Activated CD4-positive, alpha-beta T cell treated with anti-CD3 and anti-CD28 coated beads, Interleukin-10, Interleukin-2, amounts not matched to agents 100 ng/mL and 50 ng/mL, durations not matched to agents 16 hours and 8 hours (primary cell): ENCODE data around the gene ASPSCR1.
A peak's percentile ranks its signal among the peaks of the same experiment; 100 is the strongest.

ENCODE experiments used
- DNase-seq: peaks from one replicate; pipeline ENCODE4 v3.0.0-alpha.2; 2020

The ASPSCR1 gene

DNA sequence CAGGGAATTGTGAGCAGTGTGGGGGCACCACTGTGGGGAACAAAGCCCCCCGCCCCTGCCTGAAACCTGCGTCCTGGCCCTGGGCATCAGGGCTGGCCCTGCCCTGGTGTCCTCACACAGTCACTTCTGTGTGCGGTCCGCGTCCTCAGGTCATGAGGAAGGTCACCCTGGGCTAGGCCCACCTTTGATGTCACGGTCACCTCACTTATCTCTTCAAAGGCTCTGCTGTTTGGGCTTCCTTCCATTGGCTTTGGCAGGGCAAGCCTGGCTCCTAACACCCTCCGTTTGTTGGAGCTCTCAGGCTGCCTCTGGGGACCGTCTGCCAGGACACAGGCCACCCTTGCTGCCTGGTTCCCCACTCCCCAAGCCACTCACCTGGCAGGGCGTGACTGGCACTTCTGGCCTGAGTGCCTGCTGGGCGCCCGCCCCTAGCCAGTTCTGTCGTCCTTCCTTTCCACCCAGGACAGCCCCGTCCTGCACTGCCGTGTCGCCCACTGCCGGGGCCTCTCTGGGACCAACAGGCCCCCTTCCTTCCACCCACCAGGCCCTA lies 36.4 kb downstream of the ASPSCR1 start:
- no peak for DNase-seq

DNA sequence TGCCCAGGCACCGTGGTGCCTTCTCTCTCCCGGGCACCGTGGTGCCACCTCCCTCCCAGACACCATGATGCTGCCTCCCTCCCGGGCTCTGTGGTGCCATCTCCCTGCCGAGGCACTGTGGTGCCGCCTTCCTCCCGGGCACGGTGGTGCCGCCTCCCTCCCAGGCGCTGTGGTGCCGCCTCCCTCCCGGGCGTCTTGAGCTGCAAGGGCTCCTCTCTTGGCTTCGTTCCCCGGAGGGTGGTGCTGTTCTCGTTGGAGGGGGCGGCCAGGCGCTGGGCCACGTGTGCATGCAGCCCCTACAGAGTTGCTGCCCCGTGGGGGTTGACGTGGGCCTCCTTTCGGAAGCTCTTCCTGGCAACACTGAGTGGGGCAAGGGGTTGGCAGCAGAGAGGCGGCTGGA lies 37.0 kb downstream of the ASPSCR1 start:
- DNase-seq: no peak

DNA sequence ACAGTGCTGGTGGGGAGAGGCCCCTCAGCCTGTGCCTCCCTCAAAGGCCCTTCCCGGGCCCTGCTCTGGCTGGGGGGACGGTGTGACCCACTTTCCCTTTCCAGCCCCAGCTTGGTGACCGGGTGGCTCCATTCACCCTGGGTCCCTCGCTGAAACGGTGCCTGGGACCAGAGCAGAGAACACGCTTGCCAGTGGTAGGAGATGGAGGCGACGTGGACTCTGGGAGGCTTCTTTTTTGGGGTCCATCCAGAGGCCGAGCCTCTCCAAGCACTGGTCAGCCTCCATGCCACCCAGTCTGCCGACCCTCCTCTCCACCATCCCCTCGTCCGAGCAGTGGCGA lies 37.5 kb downstream of the ASPSCR1 start:
- DNase-seq: no peak

DNA sequence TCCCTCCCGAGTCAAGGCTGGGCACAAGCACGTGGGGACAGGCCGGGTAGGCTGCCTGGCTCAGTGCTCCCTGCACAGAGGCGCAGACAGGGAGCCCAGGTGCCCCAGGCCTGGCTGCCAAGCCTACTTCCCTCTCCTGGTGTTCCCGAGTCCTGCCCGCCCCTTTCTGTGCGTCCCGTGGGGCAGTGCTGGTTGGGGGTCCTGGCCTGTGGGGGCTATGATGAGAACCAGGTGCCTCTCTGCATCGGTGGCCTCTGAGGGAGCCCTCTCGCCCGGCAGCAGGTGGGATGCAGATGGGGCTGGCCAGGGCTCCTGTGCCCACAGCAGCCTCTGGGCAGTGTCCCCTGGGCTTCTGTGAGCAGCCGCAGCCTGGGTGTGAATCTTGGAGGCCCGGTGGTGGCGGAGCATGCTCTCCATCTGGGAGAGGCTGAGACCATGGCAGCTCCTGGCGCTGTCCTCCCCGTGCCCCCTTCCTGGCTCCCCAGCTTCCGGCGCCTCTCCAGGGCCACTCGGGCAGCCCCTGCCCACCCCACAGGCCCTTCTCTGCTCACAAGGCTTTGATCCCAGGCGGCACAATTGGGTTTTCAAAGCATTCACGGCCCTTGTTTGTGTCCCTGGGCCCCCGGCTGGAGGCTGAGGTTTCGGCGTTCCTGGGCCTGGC lies 38.0 kb downstream of the ASPSCR1 start:
- no peak for DNase-seq

DNA sequence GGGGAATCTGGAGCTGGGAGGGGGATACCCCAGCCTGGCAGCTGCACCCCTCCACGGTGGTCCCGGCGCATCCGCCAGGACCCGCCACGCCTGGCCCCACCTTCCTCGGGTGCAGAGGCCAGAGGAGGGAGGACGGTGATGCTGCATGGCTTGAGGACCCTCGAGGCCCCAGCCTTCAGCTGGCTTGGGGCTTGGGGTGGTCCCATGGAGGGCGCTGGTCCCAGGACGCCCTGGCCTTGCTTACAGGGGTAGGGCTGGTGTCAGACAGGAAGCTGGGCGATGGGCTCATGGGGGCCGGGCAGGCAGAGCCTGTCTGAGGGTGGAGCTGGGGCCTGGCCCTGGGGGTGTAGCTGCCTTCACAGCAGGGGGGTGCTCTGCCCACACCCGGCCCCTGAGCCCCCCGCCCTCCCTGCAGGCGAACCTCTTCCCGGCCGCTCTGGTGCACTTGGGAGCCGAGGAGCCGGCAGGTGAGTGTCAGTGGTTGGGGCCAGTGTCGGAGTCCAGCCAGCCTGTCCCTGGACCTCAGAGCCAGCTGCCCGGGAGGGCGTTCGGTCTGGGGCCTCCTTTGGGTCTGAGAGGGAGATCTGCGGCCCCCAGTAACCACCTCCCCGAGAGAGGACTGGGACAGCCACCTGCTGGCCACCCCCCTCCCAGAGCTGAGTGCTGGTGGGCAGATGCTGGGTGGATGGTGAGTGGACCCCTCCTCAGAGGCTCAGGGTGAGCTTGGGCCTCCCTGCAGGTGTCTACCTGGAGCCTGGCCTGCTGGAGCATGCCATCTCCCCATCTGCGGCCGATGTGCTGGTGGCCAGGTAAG lies 38.8 kb downstream of the ASPSCR1 start:
- DNase-seq: no peak

DNA sequence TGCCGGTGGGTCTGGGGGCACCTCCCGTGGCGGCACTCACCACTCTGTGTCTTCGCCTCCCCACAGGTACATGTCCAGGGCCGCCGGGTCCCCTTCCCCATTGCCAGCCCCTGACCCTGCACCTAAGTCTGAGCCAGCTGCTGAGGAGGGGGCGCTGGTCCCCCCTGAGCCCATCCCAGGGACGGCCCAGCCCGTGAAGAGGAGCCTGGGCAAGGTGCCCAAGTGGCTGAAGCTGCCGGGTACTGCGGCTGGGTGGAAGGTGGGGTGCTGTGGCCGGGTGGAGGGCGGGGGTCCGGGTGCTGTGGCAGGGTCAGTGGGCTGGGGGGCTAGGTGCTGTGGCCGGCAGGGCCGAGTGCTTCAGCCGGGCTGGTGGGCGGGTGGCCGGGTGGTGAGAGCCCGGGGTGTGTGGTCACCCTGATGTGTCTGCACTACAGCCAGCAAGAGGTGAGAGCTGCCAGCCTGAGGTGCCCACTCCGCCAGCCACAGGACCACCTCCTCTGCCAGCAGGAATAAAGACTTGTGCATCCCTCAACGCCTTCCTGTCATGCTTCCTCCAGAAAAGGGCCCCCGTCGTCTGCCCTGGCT lies 39.5 kb downstream of the ASPSCR1 start:
- DNase-seq: no peak

DNA sequence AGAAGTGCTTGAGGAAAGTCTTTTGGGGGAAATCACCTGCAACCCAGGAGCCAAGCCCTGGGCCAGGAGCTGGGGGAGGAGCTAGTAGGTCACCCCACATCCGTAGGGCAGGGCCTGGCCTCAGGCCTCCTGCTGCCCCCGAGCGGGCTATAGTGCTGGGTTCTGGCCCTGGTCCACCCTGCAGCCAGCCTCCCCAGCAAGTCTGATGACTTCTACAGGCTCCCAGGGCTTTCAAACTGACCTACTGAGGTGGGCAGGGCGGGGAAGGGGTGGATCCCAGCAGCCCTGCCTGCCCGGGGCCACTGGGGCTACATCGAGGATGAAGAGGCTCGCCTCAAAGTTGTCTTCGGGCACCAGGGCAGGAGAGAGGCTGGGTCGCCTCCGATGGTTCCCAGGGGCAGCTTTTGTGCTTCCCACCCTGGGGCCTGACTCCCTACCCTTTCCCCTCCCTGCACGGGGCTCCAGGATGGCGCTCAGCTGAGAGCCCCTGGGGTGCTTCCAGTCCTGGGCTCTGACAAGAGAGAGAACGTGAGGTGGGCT lies 40.3 kb downstream of the ASPSCR1 start:
- DNase-seq: no peak

DNA sequence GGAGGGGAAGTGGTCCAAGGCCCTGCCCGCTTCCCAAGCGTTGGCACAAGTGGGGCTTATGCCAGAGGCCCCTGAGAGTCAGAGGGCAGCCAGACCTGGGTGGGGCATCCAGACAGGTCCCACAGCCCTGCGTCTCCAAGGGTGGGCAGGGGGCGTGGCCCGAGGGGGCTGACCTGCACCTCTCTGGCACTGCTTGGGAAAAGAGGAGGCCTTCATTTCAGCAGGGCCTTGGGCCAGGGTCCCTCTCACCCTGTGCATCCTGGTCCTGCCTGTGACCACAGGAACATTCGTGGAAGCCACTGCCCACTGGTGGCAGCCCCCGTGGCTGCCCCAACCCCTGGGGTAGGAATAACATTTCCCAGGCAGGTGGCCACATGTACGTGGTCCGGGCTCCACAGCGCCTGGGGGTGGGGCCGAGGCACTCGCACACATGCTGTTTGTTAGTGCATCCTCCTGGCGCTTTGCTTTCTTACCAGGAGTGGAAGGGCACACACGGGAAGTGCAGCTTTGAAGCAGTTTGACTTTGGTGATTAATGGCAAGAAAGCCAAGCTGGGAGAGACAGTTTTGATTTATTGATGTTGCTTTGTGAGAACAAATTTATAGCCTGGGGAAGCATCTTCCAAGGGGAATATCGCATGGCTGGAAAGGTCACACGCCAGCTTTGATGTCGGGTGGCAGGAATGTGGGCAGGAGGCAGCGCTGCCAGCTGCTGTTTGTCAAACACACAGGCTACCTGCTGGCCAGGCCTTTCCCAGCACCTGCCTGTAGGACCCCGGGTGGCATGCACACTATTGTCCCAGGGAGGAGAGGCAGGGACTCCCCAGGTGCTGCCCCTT lies 40.9 kb downstream of the ASPSCR1 start:
- no peak for DNase-seq

DNA sequence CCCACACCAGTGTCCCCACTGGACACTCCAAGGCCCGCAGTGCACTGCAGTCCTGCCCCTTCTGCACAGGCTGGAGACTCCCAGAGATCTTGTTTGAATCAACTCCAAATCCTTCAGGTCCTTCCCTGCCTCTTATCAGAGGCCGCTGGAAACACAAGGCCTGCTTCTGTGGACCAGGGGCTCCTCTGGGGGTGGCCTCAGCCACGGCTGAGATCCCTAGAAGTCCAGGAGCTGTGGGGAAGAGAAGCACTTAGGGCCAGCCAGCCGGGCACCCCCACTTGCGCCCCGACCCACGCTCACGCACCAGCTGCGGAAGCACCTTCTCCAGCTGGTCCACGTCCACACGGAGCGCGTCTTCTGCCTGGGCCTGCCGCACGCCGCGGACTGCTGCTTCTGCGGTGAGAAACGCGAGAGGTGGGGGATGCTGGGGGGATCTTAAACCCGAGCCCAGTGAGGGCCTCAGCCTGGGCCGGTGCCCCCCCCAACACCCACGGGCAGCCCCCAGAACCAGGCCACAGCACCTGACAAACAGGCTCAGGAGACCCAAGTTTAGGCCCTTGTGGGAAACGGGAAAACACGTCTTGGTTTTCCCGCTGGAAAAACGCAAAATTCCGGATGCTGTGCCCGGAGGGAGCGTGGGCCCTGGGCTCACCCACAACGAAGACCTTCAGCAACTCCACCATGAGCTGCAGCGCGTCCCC lies 41.7 kb downstream of the ASPSCR1 start:
- DNase-seq: no peak

DNA sequence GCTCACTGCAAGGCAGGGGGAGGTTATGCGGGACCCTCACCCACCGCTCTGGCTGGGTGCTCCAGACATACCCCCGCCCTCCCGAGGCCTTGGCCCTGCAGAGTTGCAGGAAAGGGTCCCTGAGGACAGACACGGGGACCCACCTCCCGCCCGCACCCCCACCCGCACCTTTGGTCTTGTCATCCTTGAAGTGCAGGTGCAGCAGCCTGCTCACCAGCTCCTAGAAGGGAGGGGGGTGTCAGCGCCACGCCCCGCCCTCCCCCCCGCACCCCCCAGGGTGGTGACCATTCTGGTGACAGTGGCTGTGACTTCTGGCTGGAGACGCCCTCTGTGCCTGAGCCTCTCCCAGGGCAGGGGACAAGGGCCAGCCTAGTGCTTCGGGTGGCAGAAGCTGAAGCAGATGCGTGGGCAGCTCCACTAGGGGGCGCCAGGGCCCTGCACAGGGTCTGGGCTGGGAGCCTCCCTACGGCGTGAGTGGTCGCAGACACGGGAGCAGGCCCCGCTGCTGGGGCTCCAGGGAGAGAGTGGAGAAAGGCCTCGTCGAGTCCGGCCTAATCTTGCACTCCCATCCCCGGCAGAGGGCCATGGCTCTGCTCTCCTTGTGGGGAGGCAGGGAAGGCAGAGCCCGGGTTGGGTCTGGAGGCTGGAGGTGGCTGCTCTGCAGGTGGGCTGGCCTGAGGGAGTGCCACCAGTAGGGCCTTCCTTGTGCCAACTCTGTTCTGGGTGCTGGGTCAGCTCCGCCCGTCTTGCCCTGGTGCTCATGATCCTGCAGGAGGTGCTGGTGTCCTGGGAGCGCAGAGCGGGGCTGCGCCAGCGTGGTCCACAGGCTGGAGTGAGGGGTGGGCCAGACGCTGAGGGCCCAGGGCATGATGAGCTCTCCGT lies 42.5 kb downstream of the ASPSCR1 start:
- DNase-seq: peak; percentile 81

DNA sequence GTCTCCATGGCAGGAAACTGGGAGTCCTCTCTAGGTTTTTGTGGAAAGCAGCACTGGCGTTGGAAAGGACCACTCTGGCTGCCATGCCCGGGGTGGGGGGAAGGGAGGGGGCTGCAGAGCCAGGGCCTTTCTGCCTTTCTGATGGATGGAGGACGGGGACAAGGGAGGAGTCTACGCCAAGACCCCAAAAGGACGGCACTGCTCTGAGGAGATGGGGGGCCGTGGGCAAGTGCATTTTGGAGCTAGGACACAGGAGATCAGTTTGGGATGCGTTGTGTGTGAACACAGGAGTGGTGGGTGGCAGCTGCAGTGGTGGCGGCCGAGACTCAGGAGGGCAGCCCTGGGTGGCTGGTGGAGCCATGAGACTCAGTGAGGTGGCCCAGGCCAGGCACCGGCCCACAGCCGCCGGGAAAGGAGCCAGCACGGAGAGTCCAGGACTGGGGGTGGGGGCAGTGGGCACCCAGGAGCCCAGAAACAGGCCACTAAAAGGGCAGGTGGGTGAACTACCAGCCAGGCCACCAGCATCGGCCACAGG lies 43.2 kb downstream of the ASPSCR1 start:
- DNase-seq: no peak

DNA sequence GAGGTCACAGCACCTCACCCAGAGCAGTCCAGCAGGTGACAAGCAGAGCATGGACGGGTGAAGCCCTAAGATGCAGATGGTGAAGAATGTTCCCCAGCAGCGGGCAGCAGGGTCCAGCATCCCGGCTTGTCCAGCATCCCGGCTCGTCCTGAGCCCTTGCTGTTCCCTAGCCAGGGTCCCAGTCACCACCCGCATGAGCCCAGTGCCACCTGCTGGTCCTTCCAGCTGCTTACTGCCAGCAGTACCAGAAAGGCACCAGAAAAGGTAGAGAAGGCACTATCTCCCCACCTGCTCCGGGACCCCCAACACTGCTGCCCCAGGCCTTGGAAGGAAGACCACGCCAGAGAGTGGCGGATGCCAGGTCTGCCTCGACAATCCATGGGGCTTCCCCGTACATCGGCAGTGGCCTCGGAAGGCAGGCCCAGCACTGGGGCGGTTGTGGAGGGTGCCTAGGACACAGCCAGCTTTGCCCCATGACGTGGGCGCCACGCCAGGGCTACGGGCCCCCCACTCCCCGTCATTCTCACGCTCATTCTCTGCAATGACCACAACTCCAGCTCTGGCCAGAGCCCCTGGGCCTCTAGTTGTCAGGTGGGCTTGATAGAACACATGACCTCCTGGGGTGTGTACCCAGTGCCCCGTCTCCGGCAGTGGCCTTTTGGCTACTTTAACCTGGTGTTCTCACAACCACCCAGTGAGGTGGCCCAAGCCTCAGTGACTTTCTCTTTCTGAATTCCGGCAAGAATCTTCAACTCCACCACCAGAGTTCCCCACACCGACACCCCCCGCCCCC lies 43.9 kb downstream of the ASPSCR1 start:
- peak; percentile 66 for DNase-seq

DNA sequence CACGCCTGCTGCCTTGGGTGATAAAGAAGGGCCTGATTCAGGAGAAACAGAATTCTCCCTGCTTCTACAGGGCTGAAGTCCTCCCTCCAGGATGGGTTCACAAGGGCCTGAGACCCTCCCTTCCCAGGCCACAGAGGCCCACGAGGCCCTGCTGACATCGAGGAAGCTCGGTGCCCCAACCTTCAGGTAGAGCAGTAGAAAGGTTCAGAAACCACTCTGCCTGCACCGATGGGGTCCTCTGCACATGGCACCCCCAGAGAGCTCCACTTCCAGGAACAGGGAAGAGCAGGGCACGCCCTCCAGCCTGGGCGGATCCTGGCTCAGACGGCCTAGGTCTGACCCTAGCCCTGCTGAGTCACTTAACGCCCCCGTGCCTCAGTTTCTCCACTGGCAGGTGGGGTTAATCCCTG lies 44.5 kb downstream of the ASPSCR1 start:
- DNase-seq: peak; percentile 17

DNA sequence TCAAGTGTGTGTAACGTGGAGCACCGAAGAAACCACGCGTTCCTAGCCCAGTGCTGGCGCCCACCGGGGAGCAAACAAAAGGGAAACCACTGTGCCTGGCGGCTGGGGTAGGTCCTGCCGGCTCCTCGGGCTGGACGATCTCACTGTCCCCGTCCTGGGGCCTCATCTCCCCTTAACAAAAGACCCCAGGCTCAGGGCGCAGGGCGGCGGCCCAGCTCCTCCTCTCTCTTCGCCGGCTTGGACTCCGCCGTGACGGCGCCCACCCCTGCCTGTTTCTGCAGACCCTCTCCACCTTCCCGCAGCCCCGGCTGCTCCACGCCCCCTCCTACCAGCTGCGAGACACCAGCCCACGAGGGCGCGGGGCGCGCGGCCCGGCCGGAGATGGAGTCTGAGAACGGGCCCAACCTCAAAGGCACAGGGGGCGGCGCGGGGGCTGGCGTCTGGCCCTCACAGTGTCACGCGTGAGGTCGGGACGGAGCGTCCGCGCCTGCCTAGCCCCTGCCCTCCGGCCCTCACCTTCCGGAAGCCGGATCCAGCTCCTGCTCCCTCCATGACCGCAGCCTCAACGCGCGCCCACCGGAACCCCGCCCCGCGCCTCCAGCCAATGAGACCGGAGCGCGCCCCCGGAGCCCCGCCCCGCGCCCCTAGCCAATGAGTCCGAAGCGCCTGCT lies 45.0 kb downstream of the ASPSCR1 start, which contains the start of gene CENPX:
Gene CENPX, minus strand, starts transcription at position 569 of the 671 bp plus-strand sequence. Its CDS starts 17 bp downstream, at position 552.
- DNase-seq: no peak

DNA sequence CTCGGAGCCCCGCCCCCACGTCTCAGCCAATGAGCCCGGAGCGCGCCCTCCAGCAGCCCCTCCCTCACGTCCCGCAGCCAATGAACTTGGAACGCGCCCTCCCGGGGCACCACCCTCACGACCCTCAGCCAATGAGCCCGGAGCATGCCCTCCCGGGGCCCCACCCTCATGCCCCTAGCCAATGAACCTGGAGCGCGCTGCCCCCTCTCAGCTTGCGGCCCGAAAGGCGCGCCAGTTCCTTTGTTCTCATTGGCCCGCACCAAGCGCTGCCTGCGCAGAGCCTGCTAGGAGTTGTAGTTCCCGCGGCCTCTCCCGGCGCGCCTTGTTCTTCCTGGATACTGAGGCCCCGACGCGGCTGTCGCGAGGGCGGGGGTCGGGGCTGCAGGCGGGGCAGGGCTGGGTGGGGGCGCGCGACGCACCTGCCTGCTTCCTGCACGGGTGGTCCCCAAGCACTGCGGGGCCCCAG lies 45.6 kb downstream of the ASPSCR1 start, which contains the start of gene LRRC45:
Gene LRRC45, plus strand, starts transcription at position 325 of the 466 bp plus-strand sequence. CDS start 339 bp downstream, outside the sequence.
- DNase-seq: peak; percentile 100

DNA sequence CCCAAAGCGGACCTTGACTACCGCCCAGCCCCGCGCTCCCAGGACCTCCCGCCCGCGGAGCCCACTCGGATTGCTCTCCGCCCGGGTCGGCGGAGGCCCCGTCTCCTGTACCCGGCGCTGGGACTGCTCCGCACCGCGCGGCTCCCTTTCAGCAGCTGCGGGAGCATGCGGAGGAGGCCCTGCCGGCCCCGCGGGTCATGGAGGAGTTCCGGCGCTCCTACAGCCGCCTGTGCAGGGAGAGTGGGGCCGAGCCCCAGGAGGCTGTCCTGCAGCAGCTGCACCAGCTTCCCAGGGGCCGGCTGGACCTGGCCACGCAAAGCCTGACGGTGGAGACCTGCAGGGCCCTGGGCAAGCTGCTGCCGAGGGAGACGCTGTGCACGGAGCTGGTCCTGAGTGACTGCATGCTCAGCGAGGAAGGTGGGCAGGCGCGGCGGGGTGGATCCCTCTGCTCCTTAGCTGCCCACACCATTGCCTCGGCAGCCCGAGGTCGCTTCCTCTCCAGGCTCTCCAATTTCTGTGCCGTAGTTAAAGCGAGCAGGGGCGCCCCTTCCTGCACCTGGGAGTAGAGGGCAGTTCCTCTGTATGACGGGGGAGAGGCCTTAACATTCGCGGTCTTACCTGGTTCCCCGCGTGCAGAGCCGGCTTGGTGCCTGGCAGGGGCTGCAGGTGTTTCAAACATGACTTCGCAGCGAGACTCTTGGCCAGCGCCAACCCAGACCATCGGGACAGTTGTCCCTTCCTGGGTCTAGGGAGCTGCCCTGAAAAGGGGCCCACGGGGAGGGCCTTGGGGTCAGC lies 46.2 kb downstream of the ASPSCR1 start:
- peak; percentile 26 for DNase-seq

DNA sequence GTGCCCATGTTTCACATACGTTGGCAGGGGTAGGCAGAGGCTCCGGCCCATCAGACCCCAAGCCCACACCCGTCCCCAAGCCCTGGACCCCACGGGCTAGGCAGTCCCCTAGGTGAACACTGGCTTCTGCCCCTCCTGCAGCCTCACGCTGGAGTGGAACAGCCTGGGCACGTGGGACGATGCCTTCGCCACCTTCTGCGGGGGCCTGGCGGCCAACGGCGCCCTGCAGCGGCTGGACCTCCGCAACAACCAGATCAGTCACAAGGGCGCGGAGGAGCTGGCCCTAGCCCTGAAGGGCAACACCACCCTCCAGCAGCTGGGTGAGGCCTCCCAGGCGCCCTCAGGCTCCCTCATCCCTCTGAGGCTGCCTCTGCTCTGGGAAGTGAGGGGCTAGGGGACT lies 47.4 kb downstream of the ASPSCR1 start:
- no peak for DNase-seq
